Activated naive CD4-positive, alpha-beta T cell treated with anti-CD3 and anti-CD28 coated beads, Interleukin-2, amount 50 U/mL, for 72 hours (primary cell): Measurements from ENCODE around the gene DIS3L2. TPM values are rescaled to one million over a fixed set of nuclear protein-coding genes. Genes with fewer than 3 reads are reported as not detected.
"Not testable (repeated sequence)": the region's sequence is repeated elsewhere in the genome, so short reads cannot be mapped to it uniquely, and the experiment has no call there.

Experiments
- ATAC-seq, 2 donors: fragments of 150-1000 bp; cut with Tn5 transposase; 2 replicates each; pipeline ENCODE4 v1.10.0; 2021; ENCODE audit warnings: mild to moderate bottlenecking in 2 of 2, moderate library complexity in 2 of 2
- DNase-seq, 2 donors: peaks; one replicate each; pipeline ENCODE4 v3.0.0; 2021 to 2022; ENCODE audit warnings: low spot score in 2 of 2
- H3K27ac Mint-ChIP-seq, 2 donors: one replicate each; pipeline ENCODE4 v1.8.0; 2022; ENCODE audit warnings: mild to moderate bottlenecking in 2 of 2, mixed read lengths in 2 of 2
- H3K36me3 Mint-ChIP-seq, 2 donors: one replicate each; pipeline ENCODE4 v1.8.0; 2022; ENCODE audit warnings: mixed read lengths in 2 of 2
- H3K9me3 Mint-ChIP-seq, 2 donors: one replicate each; pipeline ENCODE4 v1.8.0; 2022; ENCODE audit warnings: mixed read lengths in 2 of 2
- total RNA-seq, 2 donors: library from RNA; stranded (reverse); gene quantifications; one replicate each; pipeline ENCODE4 v1.2.3, GENCODE V29; 2022

The DIS3L2 gene
- total RNA-seq, 2 donors from 2014 or later, result 19.9 to 44.0 TPM

- ATAC-seq, result no peak
- Mint-ChIP-seq H3K36me3 (no peaks in the 10 kb centered on the region), H3K27ac (no peak overlapping the region), H3K9me3 (no peaks in the 10 kb centered on the region)
- peak in 1 of 2 donors; percentile 20 for DNase-seq
Observed at GRCh38 chr2:232372231-232373208, 411.0 kb downstream of the DIS3L2 start.

GRCh38 chr2:232374356-232374755, 412.8 kb downstream of the DIS3L2 start:
- Mint-ChIP-seq H3K36me3 (no peaks in the 10 kb centered on the region), H3K27ac (no peak overlapping the region), H3K9me3 (no peaks in the 10 kb centered on the region)
- DNase-seq (peak in 1 of 2 donors; percentile 1), ATAC-seq (no peak)

DNA sequence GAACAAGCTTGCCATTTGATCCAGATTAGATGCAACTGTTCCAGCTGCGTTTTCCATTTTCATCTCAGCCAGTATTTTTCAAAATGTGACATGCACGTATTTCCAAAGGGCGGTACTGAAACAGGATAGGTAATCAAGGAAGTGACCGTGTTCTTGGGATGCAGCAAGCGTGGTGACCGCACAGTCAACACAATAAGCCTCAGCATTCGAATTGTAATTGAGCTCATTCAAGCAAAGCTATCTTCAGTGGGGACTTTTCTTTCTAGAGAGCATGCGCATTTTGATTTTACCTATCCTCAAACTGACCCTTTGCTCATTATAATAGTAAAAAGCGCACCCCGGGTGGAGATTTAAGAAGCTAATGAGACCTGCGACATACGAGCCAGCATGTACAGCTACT, 413.7 kb downstream of the DIS3L2 start:
- no peak overlapping the region for H3K27ac Mint-ChIP-seq
- no peaks in the 10 kb centered on the region for H3K9me3 Mint-ChIP-seq
- H3K36me3 Mint-ChIP-seq, result no peaks in the 10 kb centered on the region
- ATAC-seq, result no peak
- DNase-seq, result no peak

DNA sequence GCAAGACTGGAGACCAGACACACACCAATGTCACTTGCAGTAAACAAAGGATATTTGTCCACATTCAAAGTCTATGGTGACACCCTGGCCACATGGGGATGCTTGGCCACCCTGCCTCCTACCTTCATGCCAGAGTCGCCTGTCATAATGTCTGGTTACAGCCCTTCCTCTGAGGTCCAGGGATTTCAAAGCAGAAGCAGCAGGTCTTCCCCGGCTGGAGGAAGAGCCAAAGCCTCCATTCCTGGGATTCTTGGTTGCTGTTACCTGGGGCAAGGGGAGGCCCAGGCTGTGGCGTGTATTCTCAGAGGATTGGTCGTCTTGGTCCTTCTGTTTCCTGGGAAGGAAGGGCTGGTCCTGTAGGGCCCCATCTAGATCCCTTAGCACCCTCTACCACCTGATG, 414.7 kb downstream of the DIS3L2 start:
- Mint-ChIP-seq H3K36me3 (no peaks in the 10 kb centered on the region), H3K27ac (no peak overlapping the region), H3K9me3 (no peaks in the 10 kb centered on the region)
- ATAC-seq (no peak), DNase-seq (no peak)

DNA sequence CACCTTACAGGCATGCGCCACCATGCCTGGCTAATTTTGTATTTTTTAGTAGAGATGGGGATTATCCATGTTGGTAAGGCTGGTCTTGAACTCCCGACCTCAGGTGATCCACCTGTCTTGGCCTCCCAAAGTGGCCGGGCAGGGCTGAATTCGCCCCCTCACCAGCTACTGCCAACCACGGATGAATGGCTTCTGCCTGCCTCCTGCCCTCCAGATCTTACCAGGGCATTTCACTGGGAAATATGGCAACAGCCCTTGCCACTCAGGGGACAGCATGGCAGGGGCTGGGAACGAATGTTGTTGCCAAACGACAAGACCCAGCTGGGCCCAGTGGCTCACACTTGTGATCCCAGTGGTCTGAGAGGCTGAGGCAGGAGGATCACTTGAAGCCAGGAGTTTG, 415.2 kb downstream of the DIS3L2 start:
- ATAC-seq (no peak), DNase-seq (no peak)
- Mint-ChIP-seq H3K9me3 (no peaks in the 10 kb centered on the region), H3K27ac (no peak overlapping the region), H3K36me3 (no peaks in the 10 kb centered on the region)

DNA sequence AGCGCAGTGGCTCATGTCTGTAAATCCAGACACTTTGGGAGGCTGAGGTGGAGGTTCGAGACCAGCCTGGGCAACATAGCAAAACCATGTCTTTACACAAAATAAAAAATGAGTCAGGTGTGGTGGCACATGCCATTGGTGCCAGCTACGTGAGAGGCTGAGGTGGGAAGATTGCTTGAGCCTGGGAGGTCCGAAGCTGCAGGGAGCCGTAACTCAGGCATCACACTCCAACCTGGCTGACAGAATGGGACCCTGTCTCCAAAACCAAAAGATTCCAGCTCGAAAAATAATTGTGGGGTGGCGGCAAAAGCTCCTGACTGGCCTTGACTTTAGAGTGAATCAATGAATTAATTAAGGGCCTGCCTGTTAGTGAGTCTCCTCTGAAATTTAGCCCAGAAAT, 415.8 kb downstream of the DIS3L2 start:
- H3K9me3 Mint-ChIP-seq, result no peaks in the 10 kb centered on the region
- ATAC-seq (no peak), DNase-seq (no peak)
- no peak overlapping the region for H3K27ac Mint-ChIP-seq
- no peaks in the 10 kb centered on the region for H3K36me3 Mint-ChIP-seq

DNA sequence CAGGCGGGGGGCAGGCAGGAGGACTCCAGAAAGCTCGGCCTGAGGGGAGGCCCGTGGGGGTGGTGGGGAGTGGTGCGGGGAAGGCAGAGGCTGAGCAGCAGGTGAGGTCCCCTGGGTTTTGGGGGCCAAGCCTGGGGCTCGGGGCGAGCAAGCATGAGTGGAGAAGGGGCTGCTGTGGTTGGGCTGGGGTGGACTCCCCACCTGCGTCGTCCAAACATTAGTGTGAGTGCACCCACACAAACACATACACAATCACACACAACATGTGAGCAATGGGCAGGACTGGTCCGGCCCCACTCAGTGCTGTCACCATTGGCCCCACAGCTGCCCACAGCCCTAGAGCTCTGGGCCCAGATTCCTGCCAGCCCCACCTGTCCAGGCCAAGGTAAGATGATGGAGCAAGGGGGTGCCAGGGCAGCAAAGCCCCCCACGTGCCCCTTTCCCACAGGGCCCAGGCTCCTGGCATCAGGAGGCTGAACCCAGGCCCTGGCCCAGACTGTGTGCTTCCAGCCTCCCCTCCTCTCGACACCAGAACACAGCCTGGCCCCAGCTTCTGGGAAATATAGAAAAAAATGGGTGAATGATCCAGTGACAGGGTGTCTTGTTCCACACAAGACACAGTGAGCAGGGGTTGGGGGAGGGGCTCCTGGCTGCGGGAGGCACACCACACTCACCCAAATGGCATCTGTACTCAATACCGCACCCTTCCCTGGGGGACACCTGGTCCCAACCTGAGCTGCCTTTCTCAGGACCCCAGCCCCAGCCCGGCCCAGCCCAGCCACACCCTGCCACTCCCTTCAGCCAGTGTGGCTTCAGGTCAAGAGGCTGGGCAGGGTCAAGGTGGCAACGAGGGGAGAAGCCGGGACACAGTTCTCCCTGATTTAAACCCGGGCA, 416.6 kb downstream of the DIS3L2 start:
- Mint-ChIP-seq H3K27ac (no peak overlapping the region), H3K9me3 (no peaks in the 10 kb centered on the region), H3K36me3 (no peaks in the 10 kb centered on the region)
- ATAC-seq (no peak), DNase-seq (no peak)

GRCh38 chr2:232378735-232379151, 417.2 kb downstream of the DIS3L2 start, which contains the start of gene ALPP:
TSS of gene ALPP (plus strand) at chr2:232378751. CDS start at chr2:232378803, 52 bp downstream.
- not testable (repeated sequence) for H3K27ac Mint-ChIP-seq, H3K36me3 Mint-ChIP-seq, ATAC-seq

GRCh38 chr2:232379610-232380590, 418.4 kb downstream of the DIS3L2 start:
- not testable (repeated sequence) for H3K27ac Mint-ChIP-seq, DNase-seq, H3K36me3 Mint-ChIP-seq, H3K9me3 Mint-ChIP-seq, ATAC-seq

More at GRCh38 chr2:232378735-232379151, 417.2 kb downstream of the DIS3L2 start, which contains the start of gene ALPP:
- not testable (repeated sequence) for H3K9me3 Mint-ChIP-seq, DNase-seq

DNA sequence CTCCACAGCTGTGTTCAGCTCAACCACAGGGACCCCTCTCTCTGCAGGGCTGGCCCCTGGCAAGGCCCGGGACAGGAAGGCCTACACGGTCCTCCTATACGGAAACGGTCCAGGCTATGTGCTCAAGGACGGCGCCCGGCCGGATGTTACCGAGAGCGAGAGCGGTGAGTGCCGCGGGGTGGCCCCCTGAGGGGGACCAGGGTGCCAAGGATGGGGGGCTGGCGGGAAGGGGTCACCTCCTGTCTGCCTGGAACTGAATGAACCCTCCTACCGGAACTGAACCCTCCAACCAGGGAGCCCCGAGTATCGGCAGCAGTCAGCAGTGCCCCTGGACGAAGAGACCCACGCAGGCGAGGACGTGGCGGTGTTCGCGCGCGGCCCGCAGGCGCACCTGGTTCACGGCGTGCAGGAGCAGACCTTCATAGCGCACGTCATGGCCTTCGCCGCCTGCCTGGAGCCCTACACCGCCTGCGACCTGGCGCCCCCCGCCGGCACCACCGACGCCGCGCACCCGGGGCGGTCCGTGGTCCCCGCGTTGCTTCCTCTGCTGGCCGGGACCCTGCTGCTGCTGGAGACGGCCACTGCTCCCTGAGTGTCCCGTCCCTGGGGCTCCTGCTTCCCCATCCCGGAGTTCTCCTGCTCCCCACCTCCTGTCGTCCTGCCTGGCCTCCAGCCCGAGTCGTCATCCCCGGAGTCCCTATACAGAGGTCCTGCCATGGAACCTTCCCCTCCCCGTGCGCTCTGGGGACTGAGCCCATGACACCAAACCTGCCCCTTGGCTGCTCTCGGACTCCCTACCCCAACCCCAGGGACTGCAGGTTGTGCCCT, 419.9 kb downstream of the DIS3L2 start:
- ATAC-seq (peak; percentile 63 to 88), DNase-seq (peak; percentile 52 to 60)
- not testable (repeated sequence) for H3K27ac Mint-ChIP-seq, H3K36me3 Mint-ChIP-seq, H3K9me3 Mint-ChIP-seq

DNA sequence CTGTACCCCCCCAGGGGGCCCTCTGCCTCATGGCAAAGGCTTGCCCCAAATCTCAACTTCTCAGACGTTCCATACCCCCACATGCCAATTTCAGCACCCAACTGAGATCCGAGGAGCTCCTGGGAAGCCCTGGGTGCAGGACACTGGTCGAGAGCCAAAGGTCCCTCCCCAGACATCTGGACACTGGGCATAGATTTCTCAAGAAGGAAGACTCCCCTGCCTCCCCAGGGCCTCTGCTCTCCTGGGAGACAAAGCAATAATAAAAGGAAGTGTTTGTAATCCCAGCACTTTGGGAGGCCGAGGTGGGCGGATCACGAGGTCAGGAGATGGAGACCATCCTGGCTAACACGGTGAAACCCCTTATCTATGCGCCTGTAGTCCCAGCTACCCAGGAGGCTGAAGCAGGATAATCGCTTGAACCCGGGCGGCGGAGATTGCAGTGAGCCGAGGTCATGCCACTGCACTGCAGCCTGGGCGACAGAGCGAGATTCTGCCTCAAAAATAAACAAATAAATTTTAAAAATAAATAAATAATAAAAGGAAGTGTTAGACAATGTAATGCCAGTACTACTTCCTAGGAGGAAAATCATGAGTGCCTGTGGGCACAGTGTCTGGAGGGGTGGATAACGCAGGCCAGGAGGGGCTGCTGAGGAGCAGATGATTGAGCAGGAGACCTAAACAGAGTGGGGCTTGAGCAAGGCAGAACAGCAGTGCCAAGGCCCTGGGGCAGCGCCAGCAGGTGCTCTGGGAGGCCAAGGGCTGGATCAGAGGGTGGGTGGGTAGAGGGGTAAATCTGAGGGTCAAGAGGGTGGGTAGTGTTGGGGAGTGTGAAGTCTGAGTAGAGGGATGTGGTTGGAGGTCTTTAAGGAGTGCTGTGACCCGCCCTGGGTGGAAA, 421.1 kb downstream of the DIS3L2 start:
- ATAC-seq (no peak), DNase-seq (peak in 1 of 2 donors; percentile 14)
- Mint-ChIP-seq H3K27ac (no peak overlapping the region), H3K36me3 (no peaks in the 10 kb centered on the region), H3K9me3 (no peaks in the 10 kb centered on the region)

DNA sequence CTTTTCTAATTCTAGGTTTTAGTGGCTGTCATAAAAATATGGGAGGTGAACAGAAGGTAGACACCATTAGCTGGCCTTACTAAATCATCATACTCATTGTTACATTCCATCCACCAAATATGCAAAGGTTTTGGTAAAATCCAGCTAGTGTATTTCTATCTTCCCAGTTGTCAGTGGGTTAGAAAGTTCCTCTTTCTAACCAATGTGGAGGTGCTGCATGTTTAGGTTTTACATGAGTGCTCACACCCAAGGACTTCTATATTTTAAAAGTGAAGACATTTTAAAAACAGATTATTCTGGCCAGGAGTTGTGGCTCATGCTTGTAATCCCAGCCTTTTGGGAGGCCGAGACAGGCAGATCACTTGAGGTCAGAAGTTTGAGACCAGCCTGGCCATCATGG, 423.0 kb downstream of the DIS3L2 start:
- no peak for DNase-seq
- no peaks in the 10 kb centered on the region for H3K9me3 Mint-ChIP-seq
- no peak for ATAC-seq
- no peaks in the 10 kb centered on the region for H3K36me3 Mint-ChIP-seq
- H3K27ac Mint-ChIP-seq, result peak overlapping the region in 1 of 2 donors; percentile 68

DNA sequence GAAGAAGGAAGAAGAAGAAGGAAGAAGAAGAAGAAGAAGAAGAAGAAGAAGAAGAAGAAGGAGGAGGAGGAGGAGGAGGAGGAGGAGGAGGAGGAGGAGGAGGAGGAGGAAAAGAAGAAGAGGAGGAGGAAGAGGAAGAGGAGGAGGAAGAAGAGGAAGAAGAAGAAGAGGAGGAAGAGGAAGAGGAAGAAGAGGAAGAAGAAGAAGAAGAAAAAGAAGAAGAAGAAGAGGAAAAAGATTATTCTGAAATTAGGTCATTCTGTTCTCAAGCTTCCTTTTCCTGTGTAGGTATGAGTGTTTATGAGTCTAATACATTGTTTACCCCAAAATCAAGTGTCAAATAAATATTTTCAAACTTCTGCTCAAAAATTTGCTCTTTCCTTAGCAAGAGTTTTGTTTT, 423.5 kb downstream of the DIS3L2 start:
- peak overlapping the region in 1 of 2 donors; percentile 68 for H3K27ac Mint-ChIP-seq
- not testable (repeated sequence) for ATAC-seq, H3K36me3 Mint-ChIP-seq, DNase-seq, H3K9me3 Mint-ChIP-seq

- no peaks in the 10 kb centered on the region for H3K36me3 Mint-ChIP-seq
- no peak for DNase-seq
Observed at GRCh38 chr2:232385660-232386489, 424.4 kb downstream of the DIS3L2 start.

More at GRCh38 chr2:232385660-232386489, 424.4 kb downstream of the DIS3L2 start:
- Mint-ChIP-seq H3K27ac (no peak overlapping the region), H3K9me3 (no peaks in the 10 kb centered on the region)
- ATAC-seq, result no peak
